Keratinocyte (primary cell): ENCODE measurements around the gene GIPC3.

Experiments used
- CTCF ChIP-seq, 3 experiments: IDR thresholded peaks in 1 of 3; conservative IDR thresholded peaks in 1 of 3; optimal IDR thresholded peaks in 1 of 3; 2 replicates in 2 of 3; 3 replicates in 1 of 3; pipeline versions ENCODE3 to v1.5.1; 2011; ENCODE audit warnings: low read length in 3 of 3, mild to moderate bottlenecking in 3 of 3, moderate library complexity in 2 of 3, control low read depth in 1 of 3, inconsistent platforms in 1 of 3; ENCODE audit not compliant: insufficient read depth in 2 of 3; ENCODE audit errors: extremely low read depth in 1 of 3
- EZH2 ChIP-seq: IDR thresholded peaks from one replicate; pipeline ENCODE4 v1.6.1; 2012; ENCODE audit warnings: inconsistent platforms, mild to moderate bottlenecking, low read length, moderate library complexity

- TF ChIP-seq CTCF (optimal IDR thresholded peaks at IDR 0.05 in 1 of 3, IDR thresholded peaks at IDR 0.05 in 1 of 3, conservative IDR thresholded peaks at IDR 0.05 in 1 of 3; ENCODE audit: extremely low read depth in 1 of 3, insufficient read depth in 2 of 3, low read length in 3 of 3) = no peak
- no peak for TF ChIP-seq EZH2
These were observed 7.9 kb downstream of the GIPC3 start for GRCh38 chr19:3593156-3593555.
